GM19467 (cell line): ENCODE results near the gene ABHD12.
"Not testable (repeated sequence)": the region's sequence is repeated elsewhere in the genome, so short reads cannot be mapped to it uniquely, and the experiment has no call there.

Experiments used
- ATAC-seq: cut with Tn5 transposase; IDR thresholded peaks from one replicate; pipeline ENCODE4 v1.9.1; 2021; ENCODE audit warnings: mild to moderate bottlenecking, moderate library complexity; ENCODE audit not compliant: unreplicated experiment

The ABHD12 gene

GRCh38 chr20:25355011-25355595, 35.5 kb downstream of the ABHD12 start:
- ATAC-seq, result no peak

- ATAC-seq, result no peak
Observed at GRCh38 chr20:25353747-25354705, 36.6 kb downstream of the ABHD12 start.

GRCh38 chr20:25353353-25353746, 37.3 kb downstream of the ABHD12 start:
- ATAC-seq, result no peak

- no peak for ATAC-seq
Observed at GRCh38 chr20:25352746-25353145, 37.9 kb downstream of the ABHD12 start.

- ATAC-seq, result no peak
Observed at GRCh38 chr20:25351024-25351360, 39.6 kb downstream of the ABHD12 start.

GRCh38 chr20:25346349-25346748, 44.3 kb downstream of the ABHD12 start:
- no peak for ATAC-seq

- no peak for ATAC-seq
Observed at GRCh38 chr20:25345721-25346120, 44.9 kb downstream of the ABHD12 start.

- no peak for ATAC-seq
Observed at GRCh38 chr20:25344634-25345033, 46.0 kb downstream of the ABHD12 start.

- no peak for ATAC-seq
Observed at GRCh38 chr20:25341716-25342680, 48.6 kb downstream of the ABHD12 start.

GRCh38 chr20:25340380-25340779, 50.3 kb downstream of the ABHD12 start:
- no peak for ATAC-seq

GRCh38 chr20:25339608-25340007, 51.0 kb downstream of the ABHD12 start:
- ATAC-seq, result no peak

- no peak for ATAC-seq
Observed at GRCh38 chr20:25338112-25339023, 52.3 kb downstream of the ABHD12 start.

- ATAC-seq, result no peak
Observed at GRCh38 chr20:25336561-25337422, 53.8 kb downstream of the ABHD12 start.

- not testable (repeated sequence) for ATAC-seq
Observed at GRCh38 chr20:25334972-25335371, 55.7 kb downstream of the ABHD12 start.

GRCh38 chr20:25328954-25329498, 61.6 kb downstream of the ABHD12 start:
- ATAC-seq, result no peak

- ATAC-seq, result no peak
Observed at GRCh38 chr20:25327521-25328235, 63.0 kb downstream of the ABHD12 start.

GRCh38 chr20:25325997-25326396, 64.6 kb downstream of the ABHD12 start:
- no peak for ATAC-seq

- no peak for ATAC-seq
Observed at GRCh38 chr20:25325073-25325472, 65.6 kb downstream of the ABHD12 start.
